Dermis microvascular lymphatic vessel endothelial cell (primary cell): ENCODE results near the gene NAT14. TPM values are rescaled to one million over a fixed set of nuclear protein-coding genes. Genes with fewer than 3 reads are reported as not detected.
A peak's percentile ranks its signal among the peaks of the same experiment; 100 is the strongest.
"Not testable (repeated sequence)": the region's sequence is repeated elsewhere in the genome, so short reads cannot be mapped to it uniquely, and the experiment has no call there.

Experiments used
- DNase-seq, 2 donors: peaks; one replicate each; pipeline versions ENCODE4 v3.0.0 to v3.0.0-alpha.2; 2010; ENCODE audit warnings: low read depth in 2 of 2
- total RNA-seq: library from RNA; depleted of rRNA; stranded (reverse); fragments of >200 nt; gene quantifications from 2 replicates; pipeline ENCODE4 v1.2.1, GENCODE V29; 2014

The NAT14 gene
- total RNA-seq, 1 donor from 2014 or later = 8.9 TPM

- DNase-seq = no peak
Observed at GRCh38 chr19:55502197-55502952, 17.4 kb downstream of the NAT14 start.

GRCh38 chr19:55503157-55503501, 18.1 kb downstream of the NAT14 start:
- no peak for DNase-seq

GRCh38 chr19:55503502-55504251, 18.7 kb downstream of the NAT14 start:
- DNase-seq = peak; percentile 86 to 92

- DNase-seq = no peak
Observed at GRCh38 chr19:55504252-55504603, 19.2 kb downstream of the NAT14 start.

GRCh38 chr19:55504981-55505380, 20.0 kb downstream of the NAT14 start:
- no peak for DNase-seq

- no peak for DNase-seq
Observed at GRCh38 chr19:55508120-55508519, 23.1 kb downstream of the NAT14 start.

GRCh38 chr19:55516878-55517620, 32.1 kb downstream of the NAT14 start:
- DNase-seq = peak; percentile 86 to 92

- peak in 1 of 2 donors; percentile 30 for DNase-seq
Observed at GRCh38 chr19:55519451-55520311, 34.7 kb downstream of the NAT14 start.

- DNase-seq = no peak
Observed at GRCh38 chr19:55520691-55521292, 35.8 kb downstream of the NAT14 start.

- no peak for DNase-seq
Observed at GRCh38 chr19:55525289-55526101, 40.5 kb downstream of the NAT14 start.

- DNase-seq = peak; percentile 40 to 61
Observed at GRCh38 chr19:55526216-55527196, 41.5 kb downstream of the NAT14 start.

- DNase-seq = no peak
Observed at GRCh38 chr19:55527197-55528029, 42.4 kb downstream of the NAT14 start.

GRCh38 chr19:55528030-55528803, 43.2 kb downstream of the NAT14 start:
- DNase-seq = no peak

- DNase-seq = no peak
Observed at GRCh38 chr19:55529636-55530234, 44.7 kb downstream of the NAT14 start.

GRCh38 chr19:55530996-55531395, 46.0 kb downstream of the NAT14 start:
- DNase-seq = no peak

GRCh38 chr19:55534280-55534679, 49.3 kb downstream of the NAT14 start:
- not testable (repeated sequence) for DNase-seq
